ENCODE measurements around the gene CIROP.

The CIROP gene

GRCh38 chr14:23068789-23069412 lies 35.9 kb downstream of the CIROP start:
- H3K4me3 ChIP-seq (ENCODE audit: control insufficient read depth, low read depth, low read length), result peak overlapping the region; percentile 20
- peak; percentile 95 for DNase-seq (ENCODE audit: low read depth)
- TF ChIP-seq, protein P1, sequence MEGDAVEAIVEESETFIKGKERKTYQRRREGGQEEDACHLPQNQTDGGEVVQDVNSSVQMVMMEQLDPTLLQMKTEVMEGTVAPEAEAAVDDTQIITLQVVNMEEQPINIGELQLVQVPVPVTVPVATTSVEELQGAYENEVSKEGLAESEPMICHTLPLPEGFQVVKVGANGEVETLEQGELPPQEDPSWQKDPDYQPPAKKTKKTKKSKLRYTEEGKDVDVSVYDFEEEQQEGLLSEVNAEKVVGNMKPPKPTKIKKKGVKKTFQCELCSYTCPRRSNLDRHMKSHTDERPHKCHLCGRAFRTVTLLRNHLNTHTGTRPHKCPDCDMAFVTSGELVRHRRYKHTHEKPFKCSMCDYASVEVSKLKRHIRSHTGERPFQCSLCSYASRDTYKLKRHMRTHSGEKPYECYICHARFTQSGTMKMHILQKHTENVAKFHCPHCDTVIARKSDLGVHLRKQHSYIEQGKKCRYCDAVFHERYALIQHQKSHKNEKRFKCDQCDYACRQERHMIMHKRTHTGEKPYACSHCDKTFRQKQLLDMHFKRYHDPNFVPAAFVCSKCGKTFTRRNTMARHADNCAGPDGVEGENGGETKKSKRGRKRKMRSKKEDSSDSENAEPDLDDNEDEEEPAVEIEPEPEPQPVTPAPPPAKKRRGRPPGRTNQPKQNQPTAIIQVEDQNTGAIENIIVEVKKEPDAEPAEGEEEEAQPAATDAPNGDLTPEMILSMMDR (conservative IDR thresholded peaks at IDR 0.05; ENCODE audit: control insufficient read depth, insufficient read depth, low read depth, low read length), result peak; percentile 100

DNA sequence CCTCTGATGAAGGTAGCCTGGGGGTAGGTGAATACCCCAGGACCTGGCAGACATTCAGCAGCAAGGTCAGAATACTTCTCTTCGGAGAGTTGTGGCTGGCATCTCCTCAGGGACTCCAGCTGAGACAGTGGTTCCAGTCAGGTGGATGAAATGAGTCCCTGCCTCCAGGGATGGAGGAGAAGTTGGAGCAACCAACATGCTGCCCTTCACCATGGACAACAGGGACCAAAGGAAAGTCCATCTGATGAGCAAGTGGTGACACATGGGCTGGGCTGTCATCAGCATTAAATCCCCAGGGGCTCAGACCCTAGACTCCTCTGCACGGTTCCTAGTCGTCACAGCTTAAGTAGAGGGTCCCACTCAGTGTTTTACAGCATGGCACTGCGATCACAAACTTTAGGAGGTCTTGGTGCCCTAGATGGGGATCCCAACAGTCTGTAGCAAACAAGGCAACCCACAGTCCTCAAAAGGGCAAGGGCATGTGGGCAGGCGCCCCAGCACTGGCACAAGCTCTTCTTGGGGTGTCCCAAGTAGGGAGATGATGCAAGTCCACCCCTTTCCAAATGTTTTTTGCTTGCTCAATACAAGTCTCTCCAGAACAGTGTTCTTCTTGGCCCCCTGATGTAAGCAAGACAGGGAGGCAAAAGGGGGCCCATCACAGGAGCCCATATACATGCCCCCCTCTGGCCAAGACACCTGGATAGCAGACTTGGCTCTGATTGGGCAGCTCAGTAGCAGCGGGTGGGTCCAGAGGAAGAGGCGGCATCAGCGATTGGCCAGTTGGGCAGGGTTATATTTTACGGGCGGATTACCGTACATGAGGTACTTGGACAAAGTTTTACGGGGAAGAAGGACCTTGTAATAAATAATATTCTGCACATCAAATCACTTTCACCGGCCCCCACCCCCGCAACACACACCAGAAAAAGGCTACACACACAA lies 36.7 kb downstream of the CIROP start:
- TF ChIP-seq, protein P1 (conservative IDR thresholded peaks at IDR 0.05; ENCODE audit: control insufficient read depth, insufficient read depth, low read depth, low read length), result no peak
- H3K4me3 ChIP-seq (ENCODE audit: control insufficient read depth, low read depth, low read length), result peak overlapping the region; percentile 20
- no peak for DNase-seq (ENCODE audit: low read depth)

- H3K4me3 ChIP-seq (ENCODE audit: control insufficient read depth, low read depth, low read length), result no peak overlapping the region
- TF ChIP-seq, protein P1 (conservative IDR thresholded peaks at IDR 0.05; ENCODE audit: control insufficient read depth, insufficient read depth, low read depth, low read length), result no peak
- no peak for DNase-seq (ENCODE audit: low read depth)
Observed at GRCh38 chr14:23066855-23067744, 37.7 kb downstream of the CIROP start.

- no peak for DNase-seq (ENCODE audit: low read depth)
- no peak overlapping the region for H3K4me3 ChIP-seq (ENCODE audit: control insufficient read depth, low read depth, low read length)
- TF ChIP-seq, protein P1 (conservative IDR thresholded peaks at IDR 0.05; ENCODE audit: control insufficient read depth, insufficient read depth, low read depth, low read length), result no peak
Observed at GRCh38 chr14:23066368-23066767, 38.4 kb downstream of the CIROP start.

- H3K4me3 ChIP-seq (ENCODE audit: control insufficient read depth, low read depth, low read length), result no peak overlapping the region
- no peak for DNase-seq (ENCODE audit: low read depth)
- TF ChIP-seq, protein P1 (conservative IDR thresholded peaks at IDR 0.05; ENCODE audit: control insufficient read depth, insufficient read depth, low read depth, low read length), result no peak
Observed at GRCh38 chr14:23063601-23064000, 41.2 kb downstream of the CIROP start.

GRCh38 chr14:23062002-23062401 lies 42.8 kb downstream of the CIROP start:
- H3K4me3 ChIP-seq (ENCODE audit: control insufficient read depth, low read depth, low read length), result no peak overlapping the region
- TF ChIP-seq, protein P1 (conservative IDR thresholded peaks at IDR 0.05; ENCODE audit: control insufficient read depth, insufficient read depth, low read depth, low read length), result no peak
- DNase-seq (ENCODE audit: low read depth), result peak; percentile 94

All from fibroblast of mammary gland (primary cell).